GM21825 (cell line): ENCODE measurements around the gene SMIM3.
"Not testable (repeated sequence)": the region's sequence is repeated elsewhere in the genome, so short reads cannot be mapped to it uniquely, and the experiment has no call there.

Source experiments
- ATAC-seq: cut with Tn5 transposase; IDR thresholded peaks from one replicate; pipeline ENCODE4 v1.9.1; 2021; ENCODE audit warnings: mild to moderate bottlenecking, moderate library complexity; ENCODE audit not compliant: unreplicated experiment

The SMIM3 gene

GRCh38 chr5:150793423-150793888 lies 14.9 kb downstream of the SMIM3 start:
- ATAC-seq = not testable (repeated sequence)

GRCh38 chr5:150794927-150795326 lies 16.4 kb downstream of the SMIM3 start:
- no peak for ATAC-seq

GRCh38 chr5:150797384-150797783 lies 18.8 kb downstream of the SMIM3 start:
- no peak for ATAC-seq

DNA sequence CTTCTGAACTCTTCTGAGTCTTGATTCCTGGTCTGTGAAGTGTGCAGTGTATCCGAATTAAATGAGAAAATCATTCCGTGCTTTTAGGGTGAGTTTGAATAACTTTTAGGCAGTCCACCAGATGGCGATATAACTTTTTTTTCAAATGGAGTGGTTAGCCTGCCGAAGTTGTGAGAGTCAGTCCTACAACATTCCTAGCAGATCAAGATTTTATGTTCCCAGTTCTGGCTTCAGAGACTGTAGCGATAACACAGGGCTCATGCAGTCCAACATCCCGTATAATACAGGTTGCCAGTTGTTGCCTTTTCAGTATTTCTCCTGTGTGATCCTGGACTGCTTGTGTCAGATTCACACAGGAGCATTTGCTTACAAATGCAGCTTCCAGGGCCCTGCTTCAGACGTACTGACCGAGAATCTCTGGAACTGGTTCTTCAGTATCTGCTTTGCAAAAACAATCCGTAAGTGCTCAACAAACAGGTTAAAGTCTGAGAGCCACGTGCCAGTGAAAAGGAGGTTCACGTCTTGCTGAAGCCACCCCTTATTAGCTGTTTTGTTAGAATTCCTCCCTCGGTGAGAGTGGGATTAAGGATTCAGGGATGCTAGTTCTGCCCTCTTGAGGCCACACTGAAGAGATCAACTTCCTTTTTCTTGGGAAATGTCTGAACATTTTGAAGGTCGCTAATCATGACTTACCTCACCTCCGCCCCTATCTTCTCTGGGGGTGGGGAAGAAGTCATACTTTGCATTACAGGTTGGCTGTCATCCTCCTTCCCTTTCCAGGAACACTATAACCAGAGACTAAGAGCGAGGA lies 22.8 kb downstream of the SMIM3 start:
- ATAC-seq = no peak

- ATAC-seq = no peak
These were observed 25.8 kb downstream of the SMIM3 start for GRCh38 chr5:150804388-150804787.

GRCh38 chr5:150809363-150809762 lies 30.8 kb downstream of the SMIM3 start:
- ATAC-seq = no peak

DNA sequence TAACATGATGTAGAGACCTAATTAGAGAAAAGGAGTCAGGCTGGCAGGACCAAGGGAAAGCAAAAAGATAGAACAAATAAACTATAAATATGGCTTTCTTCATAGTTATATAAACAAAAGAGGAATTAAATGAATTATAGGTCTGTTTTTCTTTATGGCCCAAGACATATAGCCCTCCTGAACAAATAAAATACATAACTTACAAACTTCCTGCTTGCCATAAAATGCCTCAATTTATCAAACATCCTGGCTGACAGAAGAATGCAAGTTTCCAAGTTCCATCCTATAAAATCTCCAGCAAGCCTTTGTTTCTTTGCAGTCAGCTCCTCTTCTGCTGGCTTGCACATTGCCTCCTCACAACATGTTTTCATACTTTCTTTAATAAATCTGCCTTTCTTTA lies 36.5 kb downstream of the SMIM3 start:
- ATAC-seq = no peak

DNA sequence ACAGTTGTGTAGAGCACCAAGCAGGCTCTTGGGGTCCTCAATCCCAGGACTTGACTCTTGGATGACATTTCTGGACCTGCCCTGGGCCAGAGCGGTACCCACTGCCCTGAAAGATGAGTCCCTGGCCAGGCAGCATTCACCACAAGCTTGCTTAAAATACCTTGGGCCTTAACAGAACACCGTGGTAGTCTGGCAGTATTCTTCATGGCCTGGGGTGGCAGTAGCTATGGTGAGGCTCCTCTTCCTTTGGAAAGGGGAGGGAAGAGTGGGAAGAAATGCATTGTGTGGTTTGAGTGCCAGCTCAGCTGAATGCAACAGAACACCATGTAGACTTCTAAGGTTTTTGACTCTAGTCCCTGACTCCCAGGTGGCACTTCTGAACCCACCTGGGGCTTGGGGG lies 38.4 kb downstream of the SMIM3 start:
- ATAC-seq = no peak

DNA sequence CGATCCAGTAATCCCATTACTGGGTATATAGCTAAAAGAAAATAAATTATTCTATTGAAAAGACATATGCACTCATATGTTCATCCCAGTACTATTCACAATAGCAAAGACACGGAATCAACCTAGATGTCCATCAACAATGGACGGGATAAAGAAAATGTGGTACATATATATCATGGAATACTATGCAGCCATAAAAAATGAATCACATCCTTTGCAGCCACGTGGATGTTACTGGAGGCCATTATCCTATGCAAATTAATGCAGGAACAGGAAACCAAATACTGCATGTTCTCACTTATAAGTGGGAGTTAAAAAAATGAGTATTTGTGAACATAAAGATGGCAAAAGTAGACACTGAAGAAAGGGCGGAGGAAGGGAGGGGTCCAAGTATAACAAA lies 51.2 kb downstream of the SMIM3 start:
- no peak for ATAC-seq

- not testable (repeated sequence) for ATAC-seq
These were observed 53.3 kb downstream of the SMIM3 start for GRCh38 chr5:150831821-150832220.

- no peak for ATAC-seq
These were observed 57.5 kb downstream of the SMIM3 start for GRCh38 chr5:150836064-150836463.

GRCh38 chr5:150836703-150837102 lies 58.1 kb downstream of the SMIM3 start:
- ATAC-seq = no peak

- not testable (repeated sequence) for ATAC-seq
These were observed 66.8 kb downstream of the SMIM3 start for GRCh38 chr5:150845185-150845859.

- not testable (repeated sequence) for ATAC-seq
These were observed 67.7 kb downstream of the SMIM3 start, which contains the start of gene IRGM for GRCh38 chr5:150846308-150846653. Gene IRGM, plus strand, starts transcription at chr5:150846521. Its CDS starts 1,603 bp downstream, at chr5:150848124.
